Kidney (tissue), 14 donors: ENCODE measurements around the gene RNF213. TPM values are rescaled to one million over a fixed set of nuclear protein-coding genes. Genes with fewer than 3 reads are reported as not detected.

Experiments
- DNase-seq, 5 donors: peaks; one replicate each; pipeline ENCODE4 v3.0.0-alpha.2; 2013 to 2020
- FAIRE-seq: peaks from 2 replicates; lab custom pipeline; 2012; peaks lifted over from hg19 to GRCh38; lab: Jason Lieb, UNC
- H3K27ac ChIP-seq, 2 donors: one replicate each; pipeline ENCODE4 v1.7.0; 2013; ENCODE audit warnings: low read depth in 2 of 2, low read length in 2 of 2, inconsistent platforms in 1 of 2
- H3K27me3 ChIP-seq: one replicate; pipeline ENCODE4 v1.7.1; 2013; ENCODE audit warnings: low read length, inconsistent platforms; ENCODE audit not compliant: control insufficient read depth, insufficient read depth
- H3K36me3 ChIP-seq, 3 donors: one replicate each; pipeline versions ENCODE4 v1.7.0 to v1.7.1; 2013; ENCODE audit warnings: low read length in 3 of 3, control low read depth in 1 of 3, inconsistent platforms in 1 of 3; ENCODE audit not compliant: insufficient read depth in 3 of 3, control insufficient read depth in 2 of 3
- H3K4me1 ChIP-seq, 3 donors: one replicate each; pipeline versions ENCODE4 v1.7.0 to v1.7.1; 2013; ENCODE audit warnings: low read length in 3 of 3, inconsistent platforms in 1 of 3, low read depth in 1 of 3; ENCODE audit not compliant: control insufficient read depth in 2 of 3, insufficient read depth in 2 of 3
- H3K4me3 ChIP-seq, 3 donors: one replicate each; pipeline versions ENCODE4 v1.7.0 to v1.8.1; 2013; ENCODE audit warnings: low read length in 3 of 3, control low read depth in 1 of 3, inconsistent platforms in 1 of 3
- H3K9ac ChIP-seq, 3 donors: one replicate each; pipeline versions ENCODE4 v1.7.0 to v1.7.1; 2013; ENCODE audit warnings: low read length in 3 of 3, control low read depth in 1 of 3, inconsistent platforms in 1 of 3
- H3K9me3 ChIP-seq, 3 donors: one replicate each; pipeline versions ENCODE4 v1.7.0 to v1.7.1; 2013; ENCODE audit warnings: low read length in 3 of 3, control low read depth in 1 of 3, inconsistent platforms in 1 of 3; ENCODE audit not compliant: control insufficient read depth in 2 of 3, insufficient read depth in 1 of 3
- intact Hi-C: fragments of 100-400 bp; cut with DNase I; formaldehyde crosslinking; loops from one replicate; pipeline ENCODE4 v1.11.1; 2022
- polyA plus RNA-seq: library from polyadenylated mRNA; stranded (reverse); fragments of 350-450 nt; fragmentation: Illumina TruSeq; extraction: RNeasy Lipid Tissue Mini Kit (QIAGEN cat#74804); gene quantifications from one replicate; pipeline ENCODE4 v1.2.3, GENCODE V29; 2014; ENCODE audit warnings: low read depth, low replicate concordance; ENCODE audit not compliant: insufficient read depth
- total RNA-seq: library from RNA; stranded (reverse); fragmentation: NEBNext Ultra II Directional; extraction: Animal tissue kit (Norgen Biotek cat#: 25700); gene quantifications from one replicate; pipeline ENCODE4 v1.2.1, GENCODE V29; 2021
- TF ChIP-seq, protein P1 (sequence below): IDR thresholded peaks from 3 replicates; pipeline ENCODE4 v1.5.1; 2012; ENCODE audit warnings: mild to moderate bottlenecking, moderate library complexity, borderline replicate concordance; ENCODE audit not compliant: insufficient read depth; ENCODE audit errors: extremely low read depth
- donor health status: control.
- donor health status: control.
- donor health status: control.
- donor health status: control.
- donor health status: control.
- donor health status: DM: yes; HTN: yes; CAD: no.
- donor health status: Normal renal cell carcinoma (clear cell type).

RNF213 gene
- total and polyA plus RNA-seq, 2 donors from 2014 or later, result 43.4 to 276 TPM

DNA sequence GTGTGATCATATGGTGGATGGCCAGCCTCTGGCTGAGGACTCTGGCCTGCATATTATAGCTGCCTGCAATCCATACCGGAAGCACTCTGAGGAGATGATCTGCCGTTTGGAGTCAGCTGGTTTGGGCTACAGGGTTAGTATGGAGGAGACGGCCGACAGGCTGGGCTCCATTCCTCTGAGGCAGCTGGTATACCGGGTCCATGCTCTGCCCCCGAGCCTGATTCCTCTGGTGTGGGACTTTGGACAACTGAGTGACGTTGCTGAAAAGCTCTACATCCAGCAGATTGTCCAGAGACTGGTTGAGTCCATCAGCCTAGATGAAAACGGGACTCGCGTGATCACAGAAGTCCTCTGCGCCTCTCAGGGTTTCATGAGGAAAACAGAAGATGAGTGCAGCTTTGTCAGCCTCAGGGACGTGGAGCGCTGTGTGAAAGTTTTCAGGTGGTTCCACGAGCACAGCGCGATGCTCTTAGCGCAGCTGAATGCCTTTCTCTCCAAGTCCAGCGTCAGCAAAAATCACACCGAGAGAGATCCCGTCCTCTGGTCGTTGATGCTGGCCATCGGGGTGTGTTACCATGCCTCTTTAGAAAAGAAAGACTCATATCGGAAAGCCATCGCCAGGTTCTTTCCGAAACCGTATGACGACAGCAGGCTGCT lies 85.3 kb downstream of the RNF213 start:
- Histone ChIP-seq H3K4me1 (no peaks in the 10 kb centered on the region), H3K4me3 (no peak overlapping the region), H3K27ac (no peak overlapping the region), H3K27me3 (no peaks in the 10 kb centered on the region), H3K9ac (no peak overlapping the region), H3K36me3 (peaks cover 16 to 81% (median 64%) of the 10 kb centered on the region in 3 donors), H3K9me3 (no peaks in the 10 kb centered on the region)
- intact Hi-C loops, result no loop called here
- no peak for DNase-seq
- TF ChIP-seq, protein P1, sequence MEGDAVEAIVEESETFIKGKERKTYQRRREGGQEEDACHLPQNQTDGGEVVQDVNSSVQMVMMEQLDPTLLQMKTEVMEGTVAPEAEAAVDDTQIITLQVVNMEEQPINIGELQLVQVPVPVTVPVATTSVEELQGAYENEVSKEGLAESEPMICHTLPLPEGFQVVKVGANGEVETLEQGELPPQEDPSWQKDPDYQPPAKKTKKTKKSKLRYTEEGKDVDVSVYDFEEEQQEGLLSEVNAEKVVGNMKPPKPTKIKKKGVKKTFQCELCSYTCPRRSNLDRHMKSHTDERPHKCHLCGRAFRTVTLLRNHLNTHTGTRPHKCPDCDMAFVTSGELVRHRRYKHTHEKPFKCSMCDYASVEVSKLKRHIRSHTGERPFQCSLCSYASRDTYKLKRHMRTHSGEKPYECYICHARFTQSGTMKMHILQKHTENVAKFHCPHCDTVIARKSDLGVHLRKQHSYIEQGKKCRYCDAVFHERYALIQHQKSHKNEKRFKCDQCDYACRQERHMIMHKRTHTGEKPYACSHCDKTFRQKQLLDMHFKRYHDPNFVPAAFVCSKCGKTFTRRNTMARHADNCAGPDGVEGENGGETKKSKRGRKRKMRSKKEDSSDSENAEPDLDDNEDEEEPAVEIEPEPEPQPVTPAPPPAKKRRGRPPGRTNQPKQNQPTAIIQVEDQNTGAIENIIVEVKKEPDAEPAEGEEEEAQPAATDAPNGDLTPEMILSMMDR, result no peak
- no peak for FAIRE-seq

DNA sequence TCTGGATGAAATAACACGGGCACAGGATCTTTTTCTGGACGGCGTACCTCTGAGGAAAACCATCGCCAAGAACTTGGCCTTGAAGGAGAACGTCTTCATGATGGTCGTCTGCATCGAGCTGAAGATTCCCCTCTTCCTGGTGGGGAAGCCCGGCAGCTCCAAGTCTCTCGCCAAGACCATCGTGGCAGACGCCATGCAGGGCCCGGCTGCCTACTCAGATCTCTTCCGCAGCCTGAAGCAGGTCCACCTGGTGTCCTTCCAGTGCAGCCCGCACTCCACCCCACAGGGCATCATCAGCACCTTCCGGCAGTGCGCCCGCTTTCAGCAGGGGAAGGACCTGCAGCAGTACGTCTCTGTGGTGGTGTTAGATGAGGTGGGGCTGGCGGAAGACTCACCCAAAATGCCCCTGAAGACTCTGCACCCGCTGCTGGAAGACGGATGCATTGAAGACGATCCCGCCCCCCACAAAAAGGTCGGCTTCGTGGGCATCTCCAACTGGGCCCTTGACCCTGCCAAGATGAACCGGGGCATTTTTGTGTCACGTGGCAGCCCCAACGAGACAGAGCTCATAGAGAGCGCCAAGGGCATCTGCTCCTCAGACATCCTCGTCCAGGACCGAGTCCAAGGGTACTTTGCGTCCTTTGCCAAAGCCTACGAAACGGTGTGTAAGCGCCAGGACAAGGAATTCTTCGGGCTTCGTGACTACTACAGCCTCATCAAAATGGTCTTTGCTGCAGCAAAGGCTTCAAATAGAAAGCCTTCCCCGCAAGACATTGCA lies 86.0 kb downstream of the RNF213 start:
- Histone ChIP-seq H3K4me1 (no peaks in the 10 kb centered on the region), H3K27ac (no peak overlapping the region), H3K9me3 (no peaks in the 10 kb centered on the region), H3K9ac (no peak overlapping the region), H3K36me3 (peaks cover 16 to 83% (median 69%) of the 10 kb centered on the region in 3 donors), H3K27me3 (no peaks in the 10 kb centered on the region), H3K4me3 (no peak overlapping the region)
- no peak for FAIRE-seq
- intact Hi-C loops, result no loop called here
- no peak for DNase-seq
- TF ChIP-seq, protein P1, result no peak

DNA sequence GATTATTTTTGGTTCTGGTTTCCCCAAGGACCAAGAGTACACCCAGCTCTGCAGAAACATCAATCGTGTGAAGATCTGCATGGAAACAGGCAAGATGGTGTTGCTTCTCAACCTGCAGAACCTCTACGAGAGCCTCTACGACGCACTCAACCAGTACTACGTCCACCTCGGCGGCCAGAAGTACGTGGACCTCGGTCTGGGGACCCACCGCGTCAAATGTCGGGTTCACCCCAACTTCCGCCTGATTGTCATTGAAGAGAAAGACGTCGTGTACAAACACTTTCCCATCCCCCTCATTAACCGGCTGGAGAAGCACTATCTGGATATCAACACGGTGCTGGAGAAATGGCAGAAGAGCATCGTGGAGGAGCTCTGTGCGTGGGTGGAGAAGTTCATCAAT lies 86.9 kb downstream of the RNF213 start:
- Histone ChIP-seq H3K27ac (no peak overlapping the region), H3K4me1 (no peaks in the 10 kb centered on the region), H3K9me3 (no peaks in the 10 kb centered on the region), H3K4me3 (no peak overlapping the region), H3K36me3 (peaks cover 16 to 87% (median 76%) of the 10 kb centered on the region in 3 donors), H3K27me3 (no peaks in the 10 kb centered on the region), H3K9ac (no peak overlapping the region)
- TF ChIP-seq, protein P1, result no peak
- FAIRE-seq, result no peak
- no peak for DNase-seq
- intact Hi-C loops, result no loop called here
